Hepatocyte (in vitro differentiated cells): ENCODE results near the gene BRIP1.

Source experiments
- CTCF ChIP-seq: fragments of 200-600 bp; sonication (generic); IDR thresholded peaks from 2 replicates; pipeline ENCODE4 v1.5.1; 2016; ENCODE audit warnings: antibody characterized with exemption, mild to moderate bottlenecking; ENCODE audit not compliant: poor library complexity
- EZH2 ChIP-seq: fragments of 200-600 bp; sonication (generic); IDR thresholded peaks from 2 replicates; pipeline ENCODE4 v1.6.1; 2016; ENCODE audit warnings: antibody characterized with exemption, mild to moderate bottlenecking, borderline replicate concordance
- EZH2phosphoT487 ChIP-seq: fragments of 200-600 bp; sonication (generic); IDR thresholded peaks from one replicate; pipeline ENCODE4 v1.6.1; 2018; ENCODE audit warnings: antibody characterized with exemption, mild to moderate bottlenecking, low read depth, moderate library complexity; ENCODE audit not compliant: unreplicated experiment, severe bottlenecking

- TF ChIP-seq CTCF (no peak), EZH2 (no peak), EZH2phosphoT487 (no peak)
Observed at GRCh38 chr17:61641715-61642114, 221.6 kb downstream of the BRIP1 start.
